Heart right ventricle (tissue), 16 donors: ENCODE results near the gene SERPIND1. TPM values are rescaled to one million over a fixed set of nuclear protein-coding genes. Genes with fewer than 3 reads are reported as not detected.

Experiments
- ATAC-seq, 8 donors: fragments of 200-7000 bp; cut with Tn5 transposase; one replicate each; pipeline ENCODE4 v1.9.1; 2020; ENCODE audit warnings: mild to moderate bottlenecking in 8 of 8, moderate library complexity in 8 of 8, moderate number of reproducible peaks in 1 of 8
- DNase-seq, 2 donors: peaks; one replicate each; pipeline ENCODE4 v3.0.0-alpha.2; 2020
- H3K27ac ChIP-seq, 10 donors: fragments of 200-600 bp; sonication (generic) in 2 of 10; one replicate each; pipeline versions ENCODE4 v1.5.0 to v1.8.0; 2020 to 2022; ENCODE audit warnings: mild to moderate bottlenecking in 3 of 10
- H3K27me3 ChIP-seq, 7 donors: fragments of 200-600 bp; one replicate each; pipeline ENCODE4 v1.8.0; 2021 to 2022; ENCODE audit warnings: mild to moderate bottlenecking in 2 of 7
- H3K36me3 ChIP-seq, 9 donors: fragments of 200-600 bp; sonication (generic) in 1 of 9; one replicate each; pipeline versions ENCODE4 v1.5.0 to v1.8.0; 2020 to 2022; ENCODE audit warnings: mild to moderate bottlenecking in 2 of 9
- H3K4me1 ChIP-seq, 9 donors: fragments of 200-600 bp; sonication (generic) in 1 of 9; one replicate each; pipeline versions ENCODE4 v1.5.0 to v1.8.0; 2020 to 2022; ENCODE audit warnings: mild to moderate bottlenecking in 4 of 9
- H3K4me3 ChIP-seq, 10 donors: fragments of 200-600 bp; sonication (generic) in 2 of 10; one replicate each; pipeline versions ENCODE4 v1.5.0 to v1.8.0; 2020 to 2022; ENCODE audit warnings: mild to moderate bottlenecking in 7 of 10, moderate library complexity in 2 of 10
- H3K9me3 ChIP-seq, 11 donors: fragments of 200-600 bp in 10 of 11; sonication (generic) in 2 of 11; one replicate each; pipeline versions ENCODE4 v1.5.0 to v1.8.0; 2013 to 2022; ENCODE audit warnings: mild to moderate bottlenecking in 2 of 11, control low read depth in 1 of 11, moderate library complexity in 1 of 11
- WGBS, 2 donors: extraction: QIAGEN DNeasy Blood & Tissue Kit; methylation state at CpG; one replicate each; pipeline ENCODE4 v1.1.7; 2013; ENCODE audit warnings: inconsistent platforms in 1 of 2; 5-methylcytosine and 5-hydroxymethylcytosine counted together
- intact Hi-C, 10 donors: fragments of 100-400 bp; cut with DNase I; formaldehyde crosslinking; loops; one replicate each; pipeline versions ENCODE4 v1.11.1 to v1.14.2; 2022
- polyA plus RNA-seq, 2 donors: library from polyadenylated mRNA; stranded (reverse); fragments of 200-250 nt; gene quantifications; one replicate each; pipeline ENCODE4 v1.2.3, GENCODE V29; 2013
- total RNA-seq, 10 donors: library from RNA; stranded (reverse); fragmentation: NEBNext Ultra II Directional in 3 of 10; extraction: Animal tissue kit (Norgen Biotek cat#: 25700) in 3 of 10; gene quantifications; one replicate each; pipeline versions ENCODE4 v1.2.1 to v1.2.4, GENCODE V29; 2021 to 2023
- TF ChIP-seq, protein P1 (sequence below), 9 donors: fragments of 200-600 bp; sonication (generic) in 2 of 9; IDR thresholded peaks; one replicate each; pipeline versions ENCODE4 v1.5.0 to v1.8.0; 2021 to 2022; ENCODE audit warnings: antibody characterized with exemption in 9 of 9, mild to moderate bottlenecking in 5 of 9, moderate library complexity in 1 of 9
- donor health status: Arrhythmogenic right ventricular cardiomyopathy.
- donor health status: ischemic (EF 13 %, LVEDD 7.1; RV severe dilation, severe dysfunction).
- donor health status: healthy with polysubstance abuse.
- donor health status: DM: no; HTN: yes; CAD: no.
- donor health status: DM: no; HTN: no; CAD: no.
- donor health status: ischemic (EF 25% LVEDD 6.9; RV normal size, moderate dysfunction).
- donor health status: ischemic (EF 25% LVEDD 5.7; RV mildly dilated, moderate dysfunction).
- donor health status: healthy.
- donor health status: DM: yes; HTN: yes; CAD: no.
- donor health status: Ischemic cardiomyopathy.
- donor health status: ischemic (EF 35%, LVEDD 5.7; RV mildly dilated, moderate dysfunction).
- donor health status: nonischemic (EF 11% LVEDD 7.7; RV severe dilation, severe dysfunction).
- donor health status: DM: yes; HTN: yes; CAD: no.
- donor health status: PGD.
- donor health status: ischemic (EF 29% LVEDD 5.4; RV normal size, mild dysfunction).
- donor health status: nonischemic (EF 23%, LVEDD 6.1; RV moderate dilation, normal function).

SERPIND1 gene
- total and polyA plus RNA-seq, 12 donors: 0.07 to 0.26 (median 0.09) TPM; not detected in 7

DNA sequence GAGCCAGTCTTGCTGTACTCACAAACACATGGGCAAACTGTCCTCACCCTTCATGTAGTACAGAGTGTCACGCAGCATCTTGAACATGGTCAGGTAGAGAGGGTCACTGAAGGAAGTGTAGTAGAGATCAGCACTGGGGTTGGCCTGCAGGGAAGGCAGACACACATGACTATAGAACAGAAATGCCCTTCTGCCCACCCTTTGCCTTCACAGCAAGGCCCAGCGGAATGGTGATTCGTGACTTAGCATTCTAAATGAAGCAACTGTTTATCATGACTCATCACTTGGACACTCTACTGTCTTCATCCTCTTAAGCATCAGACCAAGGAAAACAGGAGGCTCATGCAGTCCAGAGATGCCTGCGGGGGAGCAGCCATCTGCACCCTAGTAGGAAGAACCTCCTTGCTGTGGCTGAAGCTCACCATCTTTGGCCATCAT lies 33.4 kb downstream of the SERPIND1 start:
- intact Hi-C loops: no loop called here
- ATAC-seq (no peak), DNase-seq (no peak)
- TF ChIP-seq, protein P1, sequence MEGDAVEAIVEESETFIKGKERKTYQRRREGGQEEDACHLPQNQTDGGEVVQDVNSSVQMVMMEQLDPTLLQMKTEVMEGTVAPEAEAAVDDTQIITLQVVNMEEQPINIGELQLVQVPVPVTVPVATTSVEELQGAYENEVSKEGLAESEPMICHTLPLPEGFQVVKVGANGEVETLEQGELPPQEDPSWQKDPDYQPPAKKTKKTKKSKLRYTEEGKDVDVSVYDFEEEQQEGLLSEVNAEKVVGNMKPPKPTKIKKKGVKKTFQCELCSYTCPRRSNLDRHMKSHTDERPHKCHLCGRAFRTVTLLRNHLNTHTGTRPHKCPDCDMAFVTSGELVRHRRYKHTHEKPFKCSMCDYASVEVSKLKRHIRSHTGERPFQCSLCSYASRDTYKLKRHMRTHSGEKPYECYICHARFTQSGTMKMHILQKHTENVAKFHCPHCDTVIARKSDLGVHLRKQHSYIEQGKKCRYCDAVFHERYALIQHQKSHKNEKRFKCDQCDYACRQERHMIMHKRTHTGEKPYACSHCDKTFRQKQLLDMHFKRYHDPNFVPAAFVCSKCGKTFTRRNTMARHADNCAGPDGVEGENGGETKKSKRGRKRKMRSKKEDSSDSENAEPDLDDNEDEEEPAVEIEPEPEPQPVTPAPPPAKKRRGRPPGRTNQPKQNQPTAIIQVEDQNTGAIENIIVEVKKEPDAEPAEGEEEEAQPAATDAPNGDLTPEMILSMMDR (IDR thresholded peaks at IDR 0.05): no peak
- Histone ChIP-seq H3K27ac (no peak overlapping the region), H3K4me3 (no peak overlapping the region), H3K36me3 (peaks cover 4 to 100% (median 64%) of the 10 kb centered on the region in 9 donors), H3K27me3 (no peaks in the 10 kb centered on the region), H3K9me3 (no peaks in the 10 kb centered on the region), H3K4me1 (no peaks in the 10 kb centered on the region)
- 91 to 98% methylated on average over 4 of the region's 4 CpGs for WGBS, 2 donors

DNA sequence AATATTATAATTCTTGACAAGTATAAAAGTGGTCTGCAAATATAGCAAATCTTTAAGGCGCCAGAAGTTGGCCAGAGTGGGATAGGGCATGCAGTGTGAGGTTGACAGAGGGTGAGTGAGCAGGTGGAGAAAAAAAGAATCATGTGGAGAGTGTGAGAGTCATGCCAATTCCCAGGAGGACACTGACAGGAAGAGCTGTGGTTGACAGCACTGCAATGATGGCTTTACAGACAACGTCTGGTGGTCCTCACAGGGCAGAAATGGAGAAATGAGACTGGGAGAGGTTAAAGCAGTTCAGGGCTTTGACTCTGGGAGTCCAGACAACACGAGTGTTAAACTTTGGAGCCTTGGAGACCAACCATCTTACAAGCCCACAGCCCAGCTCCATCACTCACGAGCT lies 34.9 kb downstream of the SERPIND1 start:
- Histone ChIP-seq H3K27me3 (no peaks in the 10 kb centered on the region), H3K9me3 (no peaks in the 10 kb centered on the region), H3K4me3 (no peak overlapping the region), H3K36me3 (peaks cover 1 to 100% (median 59%) of the 10 kb centered on the region in 9 donors), H3K4me1 (no peaks in the 10 kb centered on the region), H3K27ac (no peak overlapping the region)
- intact Hi-C loops: no loop called here
- DNase-seq (no peak), ATAC-seq (no peak)
- TF ChIP-seq, protein P1 (IDR thresholded peaks at IDR 0.05): no peak
- 85 to 86% methylated on average over 4 of the region's 4 CpGs for WGBS, 2 donors

DNA sequence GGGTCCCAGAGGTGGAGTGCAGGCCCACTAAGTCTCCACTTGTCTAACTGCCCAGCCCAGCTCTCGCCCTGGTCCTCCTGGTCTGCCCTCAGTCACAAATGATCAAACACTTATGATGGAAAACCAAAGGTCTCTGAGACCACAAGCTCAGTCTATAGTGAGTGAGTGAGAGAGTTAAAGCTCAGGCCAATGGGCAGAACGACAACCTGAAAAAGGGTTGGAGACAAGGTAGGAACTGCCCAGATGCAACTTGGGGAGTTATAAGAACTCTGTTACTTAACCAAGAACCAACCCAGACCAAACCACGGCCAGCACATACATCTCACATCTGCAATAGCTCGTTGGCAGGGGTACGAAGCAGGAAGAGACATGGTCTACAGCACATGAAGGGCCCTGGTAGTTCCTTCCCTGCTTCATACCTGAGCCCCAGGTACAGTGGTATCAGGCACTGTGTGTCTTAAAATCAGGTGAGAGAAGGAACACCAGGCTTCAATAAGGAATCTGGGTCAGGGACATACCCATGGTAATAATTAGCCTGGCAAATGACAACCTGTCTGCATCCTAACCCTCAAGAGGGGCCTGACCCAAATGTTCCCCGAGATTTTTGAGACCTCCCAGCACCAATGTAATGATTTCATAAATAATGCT lies 35.7 kb downstream of the SERPIND1 start:
- WGBS, 2 donors: 94 to 96% methylated on average over 6 of the region's 6 CpGs
- intact Hi-C loops: loop anchor here in 1 of 10 donors (10.0 kb wide), 1 partner anchor 55 kb away; no protein-coding TSS in a partner anchor
- TF ChIP-seq, protein P1 (IDR thresholded peaks at IDR 0.05): no peak

DNA sequence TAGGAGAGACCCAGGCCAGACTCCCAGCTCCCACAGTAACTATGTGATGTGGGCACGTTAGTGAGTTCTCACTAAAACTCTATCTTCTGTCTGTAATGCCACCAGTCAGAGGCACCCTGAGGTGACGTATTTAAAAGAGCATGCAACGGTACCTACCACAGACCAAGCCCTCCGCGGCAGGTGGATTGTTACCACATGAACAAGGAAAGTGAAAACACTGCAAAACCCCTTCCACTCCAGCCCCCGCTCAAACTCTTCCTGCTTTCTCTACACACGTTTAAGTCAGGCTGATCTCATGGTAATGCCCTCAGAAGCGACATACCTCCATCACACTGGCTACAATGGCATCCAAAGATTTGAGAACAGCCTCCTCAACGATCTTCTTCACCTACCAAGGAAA lies 36.7 kb downstream of the SERPIND1 start:
- TF ChIP-seq, protein P1 (IDR thresholded peaks at IDR 0.05): no peak
- WGBS, 2 donors: 93 to 94% methylated on average over 9 of the region's 9 CpGs
- ATAC-seq: no peak

More for the DNA sequence above, 35.7 kb downstream of the SERPIND1 start:
- H3K4me1 ChIP-seq: no peaks in the 10 kb centered on the region
- no peak for ATAC-seq
- H3K27ac ChIP-seq: no peak overlapping the region
- no peak for DNase-seq
- H3K9me3 ChIP-seq: no peaks in the 10 kb centered on the region
- H3K27me3 ChIP-seq: no peaks in the 10 kb centered on the region
- peaks cover 0 to 100% (median 57%) of the 10 kb centered on the region in 9 donors for H3K36me3 ChIP-seq
- H3K4me3 ChIP-seq: no peak overlapping the region

More for the DNA sequence above, 36.7 kb downstream of the SERPIND1 start:
- no peak overlapping the region for H3K27ac ChIP-seq
- no peaks in the 10 kb centered on the region for H3K9me3 ChIP-seq
- H3K4me3 ChIP-seq: no peak overlapping the region
- DNase-seq: no peak
- H3K36me3 ChIP-seq: peaks cover 0 to 100% (median 59%) of the 10 kb centered on the region in 9 donors
- no peaks in the 10 kb centered on the region for H3K4me1 ChIP-seq
- intact Hi-C loops: loop anchor here in 1 of 10 donors (10.0 kb wide), 1 partner anchor 56 kb away; no protein-coding TSS in a partner anchor
- H3K27me3 ChIP-seq: no peaks in the 10 kb centered on the region
